Stimulated activated CD8-positive, alpha-beta memory T cell treated with anti-CD3 and anti-CD28 coated beads, Interleukin-2, amount 100 ng/mL, for 1 hour (primary cell): ENCODE results near the gene MAMDC4.
A peak's percentile ranks its signal among the peaks of the same experiment; 100 is the strongest.
"Not testable (repeated sequence)": the region's sequence is repeated elsewhere in the genome, so short reads cannot be mapped to it uniquely, and the experiment has no call there.

Experiments used
- DNase-seq, 2 donors: peaks; one replicate each; pipeline ENCODE4 v3.0.0-alpha.2; 2020; ENCODE audit warnings: low read depth in 2 of 2

The MAMDC4 gene

DNA sequence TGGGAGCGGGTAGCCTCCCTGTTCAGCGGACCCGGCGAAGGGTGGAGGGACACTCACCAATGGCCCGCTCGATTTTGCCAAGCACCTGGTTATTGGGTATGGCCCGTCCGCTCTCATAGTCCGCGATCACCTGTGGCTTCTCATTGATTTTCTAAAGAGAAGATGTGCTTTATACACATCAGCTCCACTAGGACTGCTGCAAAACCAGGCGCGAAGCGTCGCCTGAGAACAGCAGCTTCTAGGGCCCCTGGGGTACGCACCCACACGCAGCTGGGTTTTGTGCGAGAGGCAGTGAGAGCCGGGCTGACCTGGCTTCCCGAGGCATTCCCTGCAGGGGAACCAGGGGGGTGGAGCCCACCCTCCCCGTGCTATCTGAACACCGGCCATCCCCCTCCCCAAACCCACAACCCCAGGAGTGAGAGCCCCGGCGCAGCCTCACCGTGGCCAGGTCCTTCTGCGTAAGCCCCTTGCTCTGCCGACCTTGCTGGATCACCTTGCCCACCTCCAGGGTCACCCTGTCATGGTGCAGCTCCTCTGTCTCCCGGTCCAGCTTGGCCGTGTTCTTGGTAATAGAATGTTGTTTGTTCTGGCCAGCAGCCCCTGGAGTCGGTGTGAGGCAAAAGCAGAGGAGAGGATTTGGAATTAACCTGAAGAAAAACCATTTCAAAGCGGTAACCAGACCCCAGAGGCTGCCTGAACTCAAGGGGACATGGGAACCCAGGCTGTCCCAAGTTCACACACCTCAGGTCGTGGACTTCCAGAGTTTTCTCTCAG lies 10.9 kb downstream of the MAMDC4 start:
- no peak for DNase-seq

GRCh38 chr9:136863623-136864273 lies 11.6 kb downstream of the MAMDC4 start:
- DNase-seq: no peak

- no peak for DNase-seq
Observed at GRCh38 chr9:136865041-136865767, 13.1 kb downstream of the MAMDC4 start.

DNA sequence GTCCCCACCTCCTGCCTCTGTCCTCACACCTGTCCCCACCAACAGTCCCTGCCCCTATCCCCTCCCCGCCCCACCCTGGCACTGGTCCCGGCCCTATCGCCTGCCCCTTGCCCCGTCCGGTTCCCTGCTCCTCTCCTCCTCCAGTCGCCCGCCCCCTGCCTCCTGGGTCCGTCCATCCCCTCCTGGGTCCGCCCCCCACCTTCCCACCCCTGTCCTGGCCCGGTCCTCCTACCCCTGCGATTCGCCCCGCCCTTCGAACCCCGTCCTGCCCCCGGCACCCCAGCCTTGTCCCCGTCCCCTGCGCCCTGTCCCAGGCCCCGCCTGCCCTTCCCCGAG lies 13.6 kb downstream of the MAMDC4 start:
- no peak for DNase-seq

DNA sequence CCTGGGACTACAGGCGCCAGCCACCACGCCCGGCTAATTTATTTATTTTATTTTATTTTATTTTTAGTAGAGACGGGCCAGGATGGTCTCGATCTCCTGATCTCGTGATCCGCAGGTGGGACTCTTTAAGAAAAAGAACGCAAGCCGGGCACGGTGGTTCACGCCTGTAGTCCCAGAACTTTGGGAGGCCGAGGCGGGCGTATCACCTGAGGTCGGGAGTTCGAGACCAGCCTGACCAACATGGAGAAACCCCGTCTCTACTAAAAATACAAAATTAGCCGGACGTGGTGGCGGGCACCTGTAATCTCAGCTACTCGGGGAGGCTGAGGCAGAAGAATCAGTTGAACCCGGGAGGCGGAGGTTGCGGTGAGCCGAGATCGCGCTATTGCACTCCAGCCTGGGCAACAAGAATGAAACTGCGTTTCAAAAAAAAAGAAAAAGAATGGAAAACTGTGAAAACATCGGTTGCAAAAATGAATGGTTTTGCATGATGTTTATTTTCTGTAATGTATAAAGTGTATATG lies 14.8 kb downstream of the MAMDC4 start:
- DNase-seq: not testable (repeated sequence)

DNA sequence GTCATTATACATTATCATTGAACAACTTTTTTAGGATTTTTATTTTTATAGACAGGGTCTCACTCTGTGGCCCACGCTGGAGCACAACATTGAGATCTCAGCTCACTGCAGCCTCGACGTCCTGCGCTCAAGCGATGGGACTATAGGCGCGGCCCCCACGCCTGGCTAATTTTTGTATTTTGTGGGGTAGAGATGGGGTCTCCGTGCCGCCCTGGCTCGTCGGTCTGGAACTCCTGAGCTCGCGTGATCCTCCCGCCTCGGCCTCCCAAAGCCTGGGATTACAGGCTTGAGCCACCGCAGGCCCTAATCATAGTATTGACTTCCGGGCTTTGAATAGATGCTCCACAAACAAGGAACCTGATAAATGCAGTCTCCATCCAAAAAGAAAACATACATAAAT lies 15.3 kb downstream of the MAMDC4 start:
- DNase-seq: no peak

- no peak for DNase-seq
Observed at GRCh38 chr9:136867917-136868316, 15.8 kb downstream of the MAMDC4 start.

- no peak for DNase-seq
Observed at GRCh38 chr9:136868644-136869043, 16.5 kb downstream of the MAMDC4 start.

- DNase-seq: not testable (repeated sequence)
Observed at GRCh38 chr9:136869611-136870010, 17.5 kb downstream of the MAMDC4 start.

GRCh38 chr9:136875155-136875554 lies 23.0 kb downstream of the MAMDC4 start:
- DNase-seq: no peak

DNA sequence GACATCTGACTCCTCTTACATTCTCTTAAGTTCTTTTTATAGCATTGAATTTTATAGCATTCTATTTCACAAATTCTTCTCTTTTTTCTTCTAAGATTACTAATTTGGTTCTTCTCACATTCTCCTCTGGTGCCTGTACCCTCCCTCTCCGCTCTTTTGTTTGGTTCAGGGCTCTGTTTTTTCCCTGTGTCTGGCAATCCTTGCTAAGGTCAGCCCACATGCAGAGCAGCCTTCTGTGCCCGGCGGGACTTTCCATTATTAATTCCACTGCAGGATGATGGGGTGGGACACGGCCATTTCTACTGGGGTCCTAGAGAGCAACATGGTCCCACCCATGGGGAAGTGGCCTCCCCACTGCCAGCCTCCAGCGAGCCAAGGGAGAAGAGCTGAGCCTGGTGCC lies 24.3 kb downstream of the MAMDC4 start:
- DNase-seq: no peak

DNA sequence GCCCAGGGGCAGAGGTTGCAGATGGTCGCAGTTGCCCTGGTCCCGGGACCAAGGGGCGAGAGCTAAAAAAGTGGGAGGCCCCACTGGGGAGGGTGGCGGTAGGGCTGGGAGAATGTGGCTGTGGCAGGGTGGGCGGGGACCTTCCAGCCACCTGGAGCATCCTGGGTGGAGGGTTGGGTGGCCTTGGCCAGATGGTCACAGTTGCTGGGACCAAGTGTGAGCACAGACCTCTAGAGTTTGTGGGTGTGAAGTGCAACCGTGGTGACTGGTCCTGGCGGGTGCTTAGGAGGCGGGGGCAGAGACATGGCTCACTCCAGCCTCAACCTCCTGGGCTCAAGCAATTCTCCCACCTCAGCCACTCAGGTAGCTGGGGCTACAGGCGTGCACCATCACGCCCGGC lies 28.5 kb downstream of the MAMDC4 start:
- DNase-seq: no peak

GRCh38 chr9:136881691-136882108 lies 29.6 kb downstream of the MAMDC4 start:
- DNase-seq: no peak

DNA sequence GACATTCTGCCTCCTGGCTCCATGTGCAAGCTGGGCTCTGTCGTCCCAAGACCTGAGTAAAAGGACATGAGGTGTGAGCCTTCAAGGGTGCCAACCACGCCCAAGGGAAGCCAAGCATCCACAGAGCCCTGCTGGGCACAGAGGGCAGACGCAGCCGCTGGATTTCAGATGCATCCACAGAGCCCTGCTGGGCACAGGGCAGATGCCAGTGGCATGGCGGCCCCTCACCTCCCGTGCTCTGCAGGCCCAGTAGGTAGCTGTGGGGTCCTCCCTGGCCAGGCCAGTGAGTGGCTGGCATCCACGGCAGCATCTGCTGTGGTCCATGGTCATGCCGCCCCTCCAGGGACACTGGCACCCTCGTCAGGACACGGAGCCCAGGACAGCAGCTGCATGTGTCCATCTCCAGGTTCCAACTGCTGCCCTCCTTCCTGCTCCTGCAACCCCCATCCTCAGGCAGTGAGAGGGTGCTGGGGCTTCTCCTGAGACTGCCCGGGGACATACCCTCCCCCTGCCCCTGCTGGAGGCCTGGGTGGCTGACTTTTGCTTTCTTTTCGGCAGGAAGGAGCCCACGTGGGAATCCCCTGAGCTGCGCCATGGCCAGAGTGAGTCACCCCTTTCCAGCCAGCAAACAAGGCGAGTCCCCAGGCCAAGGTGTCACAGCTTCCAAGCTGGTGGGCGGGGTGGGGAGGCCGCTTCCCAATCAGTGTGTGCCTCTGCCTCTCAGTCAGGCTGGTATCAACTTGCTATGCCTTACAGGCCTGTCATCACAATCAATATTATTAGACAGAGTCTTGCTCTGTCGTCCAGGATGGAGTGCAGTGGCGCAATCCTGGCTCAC lies 30.2 kb downstream of the MAMDC4 start:
- DNase-seq: peak; percentile 81 to 86

DNA sequence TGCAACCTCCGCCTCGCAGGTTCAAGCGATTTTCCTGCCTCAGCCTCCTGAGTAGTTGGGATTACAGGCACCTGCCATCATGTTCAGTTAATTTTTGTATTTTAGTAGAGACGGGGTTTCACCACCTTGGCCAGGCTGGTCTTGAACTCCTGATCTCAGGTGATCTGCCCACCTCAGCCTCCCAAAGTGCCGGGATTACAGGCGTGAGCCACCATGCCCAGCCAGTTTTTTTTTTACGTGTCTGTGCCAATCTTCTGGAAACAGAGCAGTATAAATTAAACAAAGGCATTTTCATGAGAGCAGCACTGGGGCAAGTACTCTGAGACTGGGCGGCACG lies 30.8 kb downstream of the MAMDC4 start:
- not testable (repeated sequence) for DNase-seq

DNA sequence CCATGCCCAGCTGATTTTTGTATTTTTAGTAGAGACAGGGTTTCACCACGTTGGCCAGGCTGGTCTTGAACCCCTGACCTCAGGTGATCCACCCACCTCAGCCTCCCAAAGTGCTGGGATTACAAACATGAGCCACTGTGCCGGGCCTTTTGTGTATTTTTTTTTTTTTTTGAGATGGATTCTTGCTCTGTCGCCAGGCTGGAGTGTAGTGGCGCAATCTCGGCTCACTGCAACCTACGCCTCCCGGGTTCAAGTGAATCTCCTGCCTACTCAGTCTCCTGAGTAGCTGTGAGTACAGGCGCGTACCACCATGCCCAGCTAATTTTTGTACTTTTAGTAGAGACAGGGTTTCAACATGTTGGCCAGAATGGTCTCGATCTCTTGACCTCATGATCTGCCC lies 31.5 kb downstream of the MAMDC4 start:
- not testable (repeated sequence) for DNase-seq

DNA sequence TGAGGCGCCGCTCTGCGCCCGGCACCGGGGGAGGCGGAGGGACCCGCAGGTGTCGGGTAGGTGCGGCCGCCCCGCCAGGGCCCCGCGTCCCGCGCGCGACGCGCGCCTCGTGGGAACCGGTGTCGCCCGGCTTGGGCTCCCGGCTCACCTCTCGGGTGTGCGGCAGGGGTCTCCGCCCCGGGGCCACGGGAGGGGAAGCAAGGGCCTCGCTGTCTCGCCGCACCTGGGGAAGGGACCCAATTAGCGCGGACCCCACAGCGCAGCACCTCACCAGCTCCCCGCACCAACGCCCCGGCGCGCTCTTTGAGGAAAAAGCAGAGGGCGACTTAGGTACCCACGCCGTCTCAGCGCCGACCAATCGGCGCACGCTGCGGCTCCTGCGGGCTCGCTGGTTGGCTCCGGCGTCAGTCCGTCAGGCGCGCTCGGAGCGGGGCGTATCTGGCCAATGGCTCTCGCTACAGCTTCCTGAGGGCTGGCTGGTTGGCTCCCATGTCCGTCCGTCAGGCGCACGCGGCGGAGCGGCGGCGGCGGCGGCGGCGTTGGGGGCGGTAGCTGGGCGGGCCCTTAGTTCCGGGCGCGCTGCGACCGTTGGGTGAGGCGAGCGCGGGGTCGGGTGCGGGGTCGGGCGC lies 33.9 kb downstream of the MAMDC4 start, which contains the start of gene TRAF2:
Gene TRAF2 (plus strand): TSS at position 567 of the 629 bp plus-strand sequence. CDS start 12,225 bp downstream, outside the sequence.
- peak; percentile 93 to 95 for DNase-seq

DNA sequence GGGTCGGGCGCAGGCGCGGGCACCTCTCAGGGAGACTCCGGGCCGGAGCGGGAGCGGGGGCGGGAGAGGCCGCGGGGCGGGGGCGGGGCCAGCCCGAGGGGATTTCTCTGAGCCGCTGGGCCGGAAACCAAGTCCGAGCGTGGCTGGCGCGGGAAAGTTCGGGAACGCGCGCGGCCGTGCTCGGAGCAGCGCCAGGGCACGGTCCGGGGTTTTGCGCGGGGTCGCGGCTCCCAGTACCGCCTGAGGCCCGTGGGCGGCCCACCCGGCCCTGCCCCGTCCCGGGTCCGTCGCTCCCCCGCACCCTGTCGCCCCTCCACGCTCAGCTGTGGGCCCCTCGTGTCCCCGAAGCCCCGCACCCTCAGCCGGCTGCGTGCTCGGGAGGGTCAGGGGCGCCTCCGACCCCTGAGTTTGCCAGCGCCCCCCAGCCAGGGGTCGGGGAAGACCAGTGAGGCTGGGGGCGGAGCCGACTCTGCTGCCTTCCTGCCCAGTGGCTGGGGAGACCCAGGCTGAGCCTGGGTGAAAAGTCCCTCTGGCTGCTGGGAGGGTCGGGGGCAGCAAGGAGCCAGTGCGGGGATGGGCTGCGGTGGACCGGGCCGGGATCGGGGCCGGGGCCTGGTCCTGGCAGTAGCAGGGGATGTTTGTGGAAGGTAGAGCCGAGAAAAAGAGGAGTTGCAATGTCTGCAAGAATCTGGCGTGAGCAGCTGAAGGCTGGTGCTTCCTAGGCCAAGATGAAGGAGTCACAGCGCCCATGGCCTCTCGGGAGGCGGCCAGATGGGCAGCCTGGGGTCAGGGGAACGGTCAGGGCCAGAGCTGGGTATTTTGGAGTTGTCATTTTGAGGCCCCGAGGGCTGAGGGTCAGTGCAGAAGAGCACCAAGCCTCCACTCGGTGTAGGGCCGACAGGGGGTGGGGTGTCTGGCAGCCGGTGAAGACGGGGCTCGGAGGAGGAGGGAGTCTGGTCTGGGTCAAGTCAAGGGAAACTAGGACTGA lies 34.8 kb downstream of the MAMDC4 start:
- DNase-seq: peak in 1 of 2 donors; percentile 66

DNA sequence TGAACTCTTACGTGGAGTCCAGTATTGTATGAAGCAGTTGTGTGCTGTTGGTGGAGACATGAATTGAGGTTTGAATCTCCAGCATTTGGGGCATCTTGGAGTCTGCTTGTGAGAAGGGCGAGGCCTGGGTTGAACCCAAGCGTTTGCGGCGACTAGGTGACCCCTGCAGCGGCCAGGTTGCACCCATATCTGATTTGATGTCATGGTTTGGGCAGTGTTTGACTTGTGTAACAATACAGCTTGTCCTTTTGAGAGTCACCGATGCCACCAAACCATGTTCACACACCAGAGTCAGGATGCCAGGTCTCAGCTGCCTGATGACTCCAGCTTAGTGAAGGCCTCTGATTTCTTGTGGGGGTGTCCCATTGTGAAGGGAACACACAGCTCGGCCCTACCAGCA lies 36.3 kb downstream of the MAMDC4 start:
- no peak for DNase-seq

DNA sequence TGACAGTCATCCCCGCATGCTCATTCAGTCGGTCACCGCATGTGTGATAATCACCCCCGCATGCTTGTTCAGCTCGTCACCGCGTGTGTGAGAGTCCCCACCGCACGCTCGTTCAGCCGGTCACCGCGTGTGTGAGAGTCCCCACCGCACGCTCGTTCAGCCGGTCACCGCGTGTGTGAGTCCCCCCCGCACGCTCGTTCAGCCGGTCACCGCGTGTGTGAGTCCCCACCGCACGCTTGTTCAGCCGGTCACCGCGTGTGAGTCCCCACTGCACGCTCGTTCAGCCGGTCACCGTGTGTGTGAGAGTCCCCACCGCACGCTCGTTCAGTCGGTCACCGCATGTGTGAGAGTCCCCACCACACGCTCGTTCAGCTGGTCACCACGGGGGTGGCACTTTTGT lies 37.7 kb downstream of the MAMDC4 start:
- DNase-seq: no peak
